SHP77 treated with DMSO at 0.1 percent for 48 hours (cell line): ENCODE data around the gene RAB13.
"Not testable (repeated sequence)": the region's sequence is repeated elsewhere in the genome, so short reads cannot be mapped to it uniquely, and the experiment has no call there.

Experiments
- DNase-seq: peaks from one replicate; lab custom pipeline; 2025; lab: John Stamatoyannopoulos, UW

RAB13 gene

GRCh38 chr1:153985941-153986761, at the start of gene RAB13:
Gene RAB13 (minus strand): TSS chr1:153986339. CDS start chr1:153986236, 103 bp downstream.
- peak; percentile 92 for DNase-seq

GRCh38 chr1:154033697-154034096, 47.6 kb upstream of the RAB13 start:
- not testable (repeated sequence) for DNase-seq

- no peak for DNase-seq
Measured at GRCh38 chr1:154019940-154020339, 33.8 kb upstream of the RAB13 start.

GRCh38 chr1:154019269-154019668, 33.1 kb upstream of the RAB13 start:
- DNase-seq = no peak

- no peak for DNase-seq
Measured at GRCh38 chr1:154014154-154014907, 28.2 kb upstream of the RAB13 start.

- DNase-seq = not testable (repeated sequence)
Measured at GRCh38 chr1:154012543-154012942, 26.4 kb upstream of the RAB13 start.

- DNase-seq = no peak
Measured at GRCh38 chr1:154012129-154012528, 26.0 kb upstream of the RAB13 start.

- DNase-seq = no peak
Measured at GRCh38 chr1:154006136-154006535, 20.0 kb upstream of the RAB13 start.

- no peak for DNase-seq
Measured at GRCh38 chr1:154000420-154000819, 14.3 kb upstream of the RAB13 start.

GRCh38 chr1:153996882-153997281, 10.7 kb upstream of the RAB13 start:
- not testable (repeated sequence) for DNase-seq

GRCh38 chr1:153995640-153996039, 9.5 kb upstream of the RAB13 start:
- DNase-seq = no peak

- DNase-seq = no peak
Measured at GRCh38 chr1:153995202-153995601, 9.1 kb upstream of the RAB13 start.

GRCh38 chr1:153991806-153992205, 5.7 kb upstream of the RAB13 start:
- no peak for DNase-seq

- no peak for DNase-seq
Measured at GRCh38 chr1:153991151-153991630, 5.1 kb upstream of the RAB13 start.

- DNase-seq = peak; percentile 99
Measured at GRCh38 chr1:153990468-153991150, 4.5 kb upstream of the RAB13 start, which contains the start of gene RPS27. Gene RPS27 (plus strand): TSS chr1:153990762. CDS start chr1:153990797, 35 bp downstream.

GRCh38 chr1:153987621-153988020, 1.5 kb upstream of the RAB13 start:
- no peak for DNase-seq

GRCh38 chr1:153985341-153985912, 712 bp downstream of the RAB13 start:
- no peak for DNase-seq

GRCh38 chr1:153984123-153984894, 1.8 kb downstream of the RAB13 start:
- DNase-seq = no peak

GRCh38 chr1:153981735-153982134, 4.4 kb downstream of the RAB13 start:
- not testable (repeated sequence) for DNase-seq

- not testable (repeated sequence) for DNase-seq
Measured at GRCh38 chr1:153979091-153979490, 7.0 kb downstream of the RAB13 start.

- peak; percentile 62 for DNase-seq
Measured at GRCh38 chr1:153978274-153978909, 7.7 kb downstream of the RAB13 start.
